Stimulated activated CD8-positive, alpha-beta memory T cell treated with anti-CD3 and anti-CD28 coated beads, Interleukin-7, amount 100 ng/mL, for 24 hours (primary cell): Measurements from ENCODE around the gene NEU3.
"Not testable (repeated sequence)": the region's sequence is repeated elsewhere in the genome, so short reads cannot be mapped to it uniquely, and the experiment has no call there.

Experiments
- DNase-seq: peaks from one replicate; pipeline ENCODE4 v3.0.0-alpha.2; 2020; ENCODE audit warnings: low read depth

The NEU3 gene

DNA sequence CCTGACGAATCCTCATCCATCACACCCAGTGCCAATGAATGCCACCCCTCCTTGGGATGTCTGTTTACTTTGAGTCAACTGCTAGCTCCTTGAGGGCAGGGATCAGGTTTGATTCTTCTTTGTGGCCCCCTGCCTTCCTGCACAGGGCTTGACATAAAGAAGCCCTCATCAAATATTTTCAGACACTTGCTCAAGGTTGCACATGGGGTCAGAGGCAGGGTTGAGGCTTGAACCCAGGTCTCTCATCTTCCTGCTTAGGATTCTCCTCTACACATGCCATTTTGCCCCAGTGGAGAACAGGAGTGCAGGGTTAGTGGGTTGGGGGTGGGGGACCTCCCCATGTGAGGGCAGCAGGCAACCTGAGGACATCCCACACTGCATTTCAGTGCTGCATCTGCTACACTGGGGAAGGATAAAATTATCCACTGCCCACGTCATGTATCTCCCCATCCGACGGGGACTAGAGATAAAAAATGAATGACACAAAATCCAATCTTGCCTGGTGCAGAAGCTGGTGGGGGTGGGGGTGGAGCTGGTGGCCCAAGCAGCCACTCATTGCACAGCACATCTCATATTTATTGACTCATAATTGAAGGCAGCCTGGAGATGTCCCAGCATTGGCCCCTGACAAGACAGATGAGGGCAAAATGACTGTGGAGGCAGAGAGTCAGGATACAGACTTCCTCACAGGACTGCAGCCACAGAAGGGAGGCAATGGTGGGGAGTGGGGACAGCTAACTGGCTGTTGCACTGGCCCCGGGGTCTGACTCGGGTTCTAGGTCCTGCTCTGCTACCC is 41.3 kb downstream of the NEU3 start:
- DNase-seq = no peak

DNA sequence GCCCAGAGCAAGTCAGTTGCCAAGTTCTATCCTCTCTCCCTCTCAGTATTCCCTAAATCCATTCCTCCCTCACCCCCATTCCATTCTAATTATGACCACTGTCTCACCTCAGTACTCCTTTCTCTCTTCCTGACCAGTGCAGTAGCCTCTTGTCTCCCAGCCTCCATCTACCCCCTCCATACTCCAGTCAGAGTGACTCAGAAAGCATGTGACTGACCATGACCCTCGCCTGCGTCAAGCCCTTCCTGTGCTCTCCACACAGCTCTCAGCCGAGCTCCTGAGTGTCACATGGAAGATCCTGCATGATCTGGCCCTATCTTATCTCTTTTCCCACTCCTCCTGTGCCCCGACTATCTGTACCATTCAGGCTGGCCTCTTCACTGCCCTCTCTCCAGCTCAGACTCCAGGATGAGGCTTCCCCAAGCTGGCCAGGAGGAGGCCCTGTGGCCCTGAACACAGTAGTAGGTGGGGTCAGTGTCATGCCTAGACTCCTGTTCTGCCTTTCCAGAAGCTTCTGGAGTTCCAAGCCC is 42.6 kb downstream of the NEU3 start:
- no peak for DNase-seq

DNA sequence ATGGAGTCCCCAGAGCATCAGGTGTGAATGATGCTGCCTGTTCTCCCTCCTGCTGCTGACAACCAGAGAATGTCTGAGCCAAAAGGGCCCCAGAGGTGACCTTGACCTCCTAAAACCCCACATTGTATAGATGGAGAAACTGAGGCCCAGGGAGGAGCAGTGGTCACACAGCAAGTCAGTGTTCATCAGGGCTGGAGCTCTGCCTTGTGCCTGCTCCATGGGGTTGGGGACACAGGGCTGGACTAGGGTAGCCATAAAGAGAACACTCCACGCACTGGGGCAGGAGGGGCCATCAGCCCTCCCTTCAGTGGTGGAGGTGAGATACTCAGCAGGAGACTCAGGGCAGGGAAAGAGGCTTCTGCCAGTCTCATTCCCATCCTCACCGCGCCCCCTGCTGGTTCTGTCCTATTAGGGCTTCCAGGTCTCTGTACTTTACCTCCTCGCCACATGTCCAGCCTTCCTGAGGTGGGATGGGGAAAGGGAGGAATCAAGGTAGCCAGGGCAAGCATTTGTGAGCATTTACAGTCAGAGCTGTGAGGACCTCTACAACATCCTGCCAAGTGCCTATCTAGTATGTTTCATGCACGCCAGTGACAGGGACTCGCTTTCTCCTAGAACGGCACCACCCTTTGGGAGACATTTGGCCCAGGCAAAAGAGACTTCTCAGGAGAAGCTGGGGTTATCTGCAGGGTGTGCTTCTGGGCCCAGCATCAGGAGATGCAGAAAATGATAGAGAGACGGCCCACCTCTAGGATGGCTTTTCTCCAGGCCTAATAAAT is 43.2 kb downstream of the NEU3 start:
- peak; percentile 48 for DNase-seq

DNA sequence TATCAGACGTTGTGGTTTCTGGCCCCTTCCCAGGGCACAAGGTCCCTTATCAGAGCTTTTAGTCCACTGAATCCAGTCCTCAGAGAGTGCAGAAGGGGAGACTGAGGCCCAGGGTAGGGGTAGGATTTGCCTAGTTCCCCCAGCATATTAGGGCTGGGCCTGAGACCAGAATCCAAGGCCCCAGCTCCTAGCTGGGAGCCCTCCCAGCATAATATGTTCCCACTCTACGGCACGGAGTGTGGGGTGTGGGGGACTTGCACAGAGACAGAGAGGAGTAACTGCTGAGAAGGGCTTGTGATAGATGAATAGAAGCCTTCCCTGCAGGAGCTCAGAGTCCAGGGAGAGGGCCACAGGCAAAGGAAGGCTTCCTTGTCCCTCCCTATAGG is 43.8 kb downstream of the NEU3 start:
- DNase-seq = no peak

DNA sequence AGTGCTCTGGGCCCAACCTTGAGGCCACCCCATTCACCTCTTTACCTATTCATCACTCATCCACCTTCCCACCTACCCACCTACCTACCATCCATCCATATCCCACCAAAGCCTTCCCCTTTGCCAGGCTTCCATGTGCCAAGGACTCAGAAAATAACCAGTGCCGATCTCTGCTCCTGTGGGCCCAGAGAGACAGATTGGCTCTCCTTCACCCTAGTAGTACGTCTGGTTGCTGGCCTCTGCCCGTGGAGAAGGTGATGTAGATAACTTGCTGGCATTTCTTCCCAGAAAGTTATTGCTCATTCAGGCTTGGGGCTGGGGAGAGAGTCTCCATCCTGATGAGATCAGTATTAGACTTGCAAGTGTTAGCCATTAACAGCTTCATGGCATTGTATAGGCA is 45.2 kb downstream of the NEU3 start:
- DNase-seq = no peak

DNA sequence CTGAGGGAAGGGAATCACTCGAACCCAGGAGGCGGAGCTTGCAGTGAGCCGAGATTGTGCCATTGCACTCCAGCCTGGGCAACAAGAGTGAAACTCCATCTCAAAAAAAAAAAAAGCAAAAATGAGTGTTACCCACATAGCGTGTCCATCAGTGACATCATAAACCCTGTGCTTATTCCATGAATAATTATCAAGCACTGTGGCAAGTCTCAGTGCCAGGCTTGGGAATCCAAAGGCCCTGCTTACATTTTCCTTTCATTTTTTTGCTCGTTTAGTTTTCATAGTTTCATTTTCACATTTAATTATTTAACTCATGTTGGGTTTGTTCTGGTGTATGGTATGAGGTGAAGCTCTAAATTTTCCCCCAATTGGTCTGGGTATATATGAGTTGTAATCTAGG is 46.5 kb downstream of the NEU3 start:
- DNase-seq = no peak

DNA sequence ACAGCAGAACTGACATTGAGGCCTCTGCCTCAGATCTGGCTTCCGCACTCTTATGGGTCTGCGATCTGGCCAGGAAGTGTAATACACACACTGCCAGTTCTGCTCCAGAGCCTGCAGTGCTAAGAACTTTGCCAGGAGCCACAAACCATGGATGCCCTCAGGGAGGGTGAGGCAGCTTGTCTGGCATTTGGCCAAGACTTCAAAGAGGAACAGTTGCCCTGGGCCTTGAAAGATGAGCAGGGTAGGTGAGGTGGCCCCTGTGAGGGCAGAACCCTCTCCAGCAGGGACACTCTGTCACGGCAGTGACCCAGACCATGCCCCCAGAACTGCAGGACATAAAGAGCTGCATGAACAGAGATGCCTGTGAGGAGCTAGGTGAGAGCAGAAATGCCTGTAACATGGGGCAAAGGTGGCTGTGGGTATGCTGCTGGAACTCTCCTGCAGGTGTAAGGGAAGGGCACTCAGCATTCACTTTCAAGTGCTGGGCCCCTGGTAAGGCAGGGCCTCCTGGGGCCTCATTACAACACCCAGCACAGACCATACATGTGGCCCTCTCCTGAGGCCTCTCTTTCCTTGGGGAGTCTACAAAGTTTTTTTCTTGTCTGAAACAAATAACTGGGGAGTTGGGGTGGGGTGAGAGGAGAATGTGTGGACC is 47.3 kb downstream of the NEU3 start:
- no peak for DNase-seq

DNA sequence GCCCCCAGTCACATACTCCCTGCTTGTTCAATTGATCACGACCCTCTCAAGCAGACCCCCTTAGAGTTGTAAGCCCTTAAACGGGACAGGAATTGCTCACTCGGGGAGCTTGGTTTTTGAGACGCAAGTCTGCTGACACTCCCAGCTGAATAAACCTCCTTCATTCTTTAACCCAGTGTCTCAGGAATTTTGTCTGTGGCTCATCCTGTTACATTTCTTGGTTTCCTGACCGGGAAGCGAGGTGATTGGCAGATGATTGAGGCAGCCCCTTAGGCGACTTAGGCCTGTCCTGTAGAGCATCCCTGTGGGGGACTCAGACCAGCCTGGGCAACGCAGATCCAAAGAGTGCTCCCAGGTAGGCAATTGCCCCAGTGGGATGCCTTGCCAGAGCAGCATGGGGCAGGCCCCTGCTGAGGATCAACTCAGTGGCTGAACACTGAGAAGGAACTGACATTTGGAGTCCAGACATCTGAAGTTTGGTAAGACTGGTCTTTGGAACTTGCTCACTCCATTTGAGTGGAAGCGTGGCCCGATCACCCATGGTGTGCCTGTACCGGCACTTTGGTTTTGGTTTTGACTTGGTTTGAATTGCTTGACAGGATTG is 51.5 kb downstream of the NEU3 start:
- DNase-seq = no peak

- DNase-seq = no peak
Measured at GRCh38 chr11:75041263-75041662, 52.5 kb downstream of the NEU3 start.

- not testable (repeated sequence) for DNase-seq
Measured at GRCh38 chr11:75041821-75042220, 53.1 kb downstream of the NEU3 start.

GRCh38 chr11:75044381-75045170 is 55.8 kb downstream of the NEU3 start:
- DNase-seq = not testable (repeated sequence)

- DNase-seq = not testable (repeated sequence)
Measured at GRCh38 chr11:75046668-75047067, 57.9 kb downstream of the NEU3 start.

DNA sequence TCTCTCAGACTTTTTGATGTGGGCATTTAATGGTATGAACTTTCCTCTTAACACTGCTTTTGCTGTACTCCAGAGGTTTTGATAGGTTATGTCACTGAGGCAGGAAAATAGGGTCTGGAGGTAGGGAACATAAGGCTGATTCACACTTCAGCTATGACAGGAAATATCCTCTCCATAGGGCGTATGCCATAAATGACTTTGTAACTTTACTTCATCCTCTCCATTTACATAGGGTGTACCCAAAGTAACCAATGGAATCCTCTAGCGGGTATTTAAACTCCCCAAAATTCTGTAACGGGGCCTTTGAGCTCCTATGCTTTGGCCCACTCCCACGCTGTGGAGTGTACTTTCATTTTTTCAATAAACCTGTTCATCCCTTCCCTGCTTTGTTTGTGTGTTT is 58.5 kb downstream of the NEU3 start:
- no peak for DNase-seq

DNA sequence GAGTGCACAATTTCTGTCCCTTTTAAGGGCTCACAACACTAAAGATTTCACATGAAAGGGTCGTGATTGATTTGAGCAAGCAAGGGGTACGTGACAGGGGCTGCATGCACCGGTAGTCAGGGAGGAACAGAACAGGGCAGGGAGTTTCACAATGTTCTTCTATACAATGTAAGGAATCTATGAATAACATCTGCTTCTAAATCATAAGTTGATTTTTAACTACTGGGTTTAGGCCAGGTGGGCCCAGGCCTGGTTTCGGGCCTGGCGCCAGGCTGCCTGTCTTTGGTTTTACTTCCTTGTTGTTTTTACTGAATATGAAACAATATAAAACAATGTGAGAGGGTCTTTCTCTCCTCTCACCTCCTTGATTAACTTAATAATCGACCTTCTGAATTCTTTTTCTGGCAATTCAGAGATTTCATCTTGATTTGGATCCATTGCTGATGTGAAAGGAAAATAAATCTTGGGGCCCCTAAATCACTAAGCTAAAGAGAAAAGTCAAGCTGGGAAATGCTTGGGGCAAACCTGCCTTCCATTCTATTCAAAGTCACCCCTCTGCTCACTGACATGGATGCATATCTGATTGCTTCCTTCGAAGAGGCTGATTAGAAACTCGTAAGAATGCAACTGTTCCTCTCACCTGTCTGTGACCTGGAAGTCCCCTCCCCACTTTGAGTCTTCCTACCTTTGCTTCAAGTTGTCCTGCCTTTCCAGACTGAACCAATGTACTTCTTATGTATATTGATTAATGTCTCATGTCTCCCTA is 61.0 kb downstream of the NEU3 start:
- not testable (repeated sequence) for DNase-seq

DNA sequence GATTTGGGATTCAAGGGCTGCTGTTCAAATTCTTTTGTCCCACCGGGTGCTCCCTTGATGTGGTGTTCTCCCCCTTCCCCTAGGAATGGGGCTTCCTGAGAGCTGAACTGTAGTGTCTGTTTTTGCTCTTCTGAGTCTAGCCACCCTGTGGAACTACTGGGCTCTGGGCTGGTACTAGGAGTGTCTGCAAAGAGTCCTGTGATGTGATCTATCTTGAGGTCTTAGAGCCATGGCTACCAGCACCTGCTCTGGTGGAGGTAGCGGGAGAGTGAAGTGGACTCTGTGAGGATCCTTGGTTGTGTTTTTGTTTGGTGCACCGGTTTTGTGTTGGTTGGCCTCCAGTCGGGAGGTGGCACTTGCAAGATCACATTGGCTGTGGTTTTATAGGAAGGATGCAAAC is 61.8 kb downstream of the NEU3 start:
- DNase-seq = no peak

DNA sequence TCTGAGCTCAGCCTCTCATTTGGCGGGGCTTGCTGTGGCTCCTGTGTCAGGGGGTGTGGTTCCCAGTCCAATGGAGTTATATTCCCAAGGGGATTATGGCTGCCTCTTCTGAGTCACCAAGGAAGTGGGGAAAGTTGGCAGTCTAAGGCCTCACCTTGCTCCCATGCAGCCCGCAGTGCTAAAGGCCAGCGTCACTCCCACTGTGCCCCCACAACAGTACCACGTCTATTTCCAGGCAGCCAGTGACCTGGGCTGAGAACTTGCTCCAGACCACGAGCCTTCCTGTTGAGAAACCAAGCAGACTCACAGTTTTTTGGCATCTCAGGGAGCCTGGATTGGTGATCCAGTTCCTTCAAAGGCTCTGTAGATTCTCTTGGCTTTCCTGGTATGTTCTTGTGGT is 62.3 kb downstream of the NEU3 start:
- no peak for DNase-seq

- no peak for DNase-seq
Measured at GRCh38 chr11:75052457-75052856, 63.7 kb downstream of the NEU3 start.

GRCh38 chr11:75055511-75055910 is 66.8 kb downstream of the NEU3 start:
- no peak for DNase-seq

DNA sequence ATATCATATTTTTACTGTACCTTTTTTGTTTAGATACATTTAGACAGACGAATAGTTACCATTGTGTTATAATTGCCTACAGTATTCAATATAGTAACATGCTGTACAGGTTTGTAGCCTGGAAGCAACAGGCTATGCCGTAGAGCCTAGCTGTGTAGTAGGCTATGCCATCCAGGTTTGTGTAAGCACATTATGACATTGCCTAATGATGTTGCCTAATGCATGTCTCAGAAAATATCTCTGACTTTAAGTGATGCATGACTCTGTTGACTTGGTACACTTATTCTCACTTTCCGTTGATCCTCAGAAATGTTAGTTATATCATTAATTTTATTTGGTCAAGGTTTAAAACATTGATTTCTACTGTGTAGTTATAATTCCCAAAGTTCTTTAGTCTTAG is 68.1 kb downstream of the NEU3 start:
- DNase-seq = no peak

- DNase-seq = no peak
Measured at GRCh38 chr11:75059299-75059698, 70.6 kb downstream of the NEU3 start.
